K562 (cell line): Measurements from ENCODE around the gene NFE2. TPM values are rescaled to one million over a fixed set of nuclear protein-coding genes. Genes with fewer than 3 reads are reported as not detected.

Experiments used
- polyA plus RNA-seq, 8 experiments: library from polyadenylated mRNA; depleted of rRNA in 4 of 8; stranded (reverse) in 5 of 8; unstranded in 3 of 8; fragments of >200 nt; fragmentation: Nextera tagmentation in 2 of 8; fragmentation: Illumina TruSeq in 1 of 8; extraction: Ambion mirVana in 2 of 8; extraction: Trizol in 1 of 8; gene quantifications; 2 replicates each; pipeline versions ENCODE4 v1.2.1 to v1.2.3, GENCODE V29; 2011 to 2014; ENCODE audit warnings: inconsistent platforms in 1 of 8, missing spikeins in 1 of 8
- total RNA-seq, 7 experiments: library from RNA; depleted of rRNA in 6 of 7; stranded (reverse); fragments of >200 nt in 6 of 7; fragmentation: Illumina TruSeq in 2 of 7; extraction: Trizol in 2 of 7; gene quantifications; 2 replicates each; pipeline versions ENCODE4 v1.2.1 to v1.2.3, GENCODE V29; 2011 to 2021; ENCODE audit warnings: low replicate concordance in 1 of 7
- TF ChIP-seq, protein P1 (sequence below), 2 experiments: fragments of 450-650 bp; IDR thresholded peaks; 2 replicates each; pipeline ENCODE4 v1.6.1; 2016; ENCODE audit warnings: mild to moderate bottlenecking in 2 of 2, borderline replicate concordance in 1 of 2, low read depth in 1 of 2, moderate library complexity in 1 of 2

NFE2 gene
- total and polyA plus RNA-seq, 9 of the 15 experiments (the other 6 are each of a cell fraction or from before 2014, with no cell fraction given) = 12.3 to 282 (median 208) TPM

DNA sequence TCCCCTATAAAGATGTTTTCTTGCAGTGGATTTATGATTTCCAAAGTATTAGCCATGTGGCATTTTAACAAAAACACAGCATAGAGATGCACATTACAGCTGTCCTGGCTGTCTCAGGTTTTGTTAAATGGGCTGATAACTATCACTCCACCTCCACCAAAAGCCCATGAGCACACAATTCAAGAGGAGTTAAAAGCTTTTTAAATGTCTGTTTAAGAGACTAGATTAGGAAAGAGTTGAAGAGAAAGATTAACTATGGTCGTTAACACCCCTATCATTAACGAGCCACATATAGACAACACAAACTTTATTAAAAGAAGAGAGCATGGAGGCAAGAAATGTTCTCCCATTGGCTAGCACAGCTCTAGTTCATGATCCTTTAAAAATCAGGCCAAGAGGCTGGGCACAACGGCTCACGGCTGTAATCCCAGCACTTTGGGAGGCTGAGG lies 35.4 kb downstream of the NFE2 start (continued):
- TF ChIP-seq, protein P1, sequence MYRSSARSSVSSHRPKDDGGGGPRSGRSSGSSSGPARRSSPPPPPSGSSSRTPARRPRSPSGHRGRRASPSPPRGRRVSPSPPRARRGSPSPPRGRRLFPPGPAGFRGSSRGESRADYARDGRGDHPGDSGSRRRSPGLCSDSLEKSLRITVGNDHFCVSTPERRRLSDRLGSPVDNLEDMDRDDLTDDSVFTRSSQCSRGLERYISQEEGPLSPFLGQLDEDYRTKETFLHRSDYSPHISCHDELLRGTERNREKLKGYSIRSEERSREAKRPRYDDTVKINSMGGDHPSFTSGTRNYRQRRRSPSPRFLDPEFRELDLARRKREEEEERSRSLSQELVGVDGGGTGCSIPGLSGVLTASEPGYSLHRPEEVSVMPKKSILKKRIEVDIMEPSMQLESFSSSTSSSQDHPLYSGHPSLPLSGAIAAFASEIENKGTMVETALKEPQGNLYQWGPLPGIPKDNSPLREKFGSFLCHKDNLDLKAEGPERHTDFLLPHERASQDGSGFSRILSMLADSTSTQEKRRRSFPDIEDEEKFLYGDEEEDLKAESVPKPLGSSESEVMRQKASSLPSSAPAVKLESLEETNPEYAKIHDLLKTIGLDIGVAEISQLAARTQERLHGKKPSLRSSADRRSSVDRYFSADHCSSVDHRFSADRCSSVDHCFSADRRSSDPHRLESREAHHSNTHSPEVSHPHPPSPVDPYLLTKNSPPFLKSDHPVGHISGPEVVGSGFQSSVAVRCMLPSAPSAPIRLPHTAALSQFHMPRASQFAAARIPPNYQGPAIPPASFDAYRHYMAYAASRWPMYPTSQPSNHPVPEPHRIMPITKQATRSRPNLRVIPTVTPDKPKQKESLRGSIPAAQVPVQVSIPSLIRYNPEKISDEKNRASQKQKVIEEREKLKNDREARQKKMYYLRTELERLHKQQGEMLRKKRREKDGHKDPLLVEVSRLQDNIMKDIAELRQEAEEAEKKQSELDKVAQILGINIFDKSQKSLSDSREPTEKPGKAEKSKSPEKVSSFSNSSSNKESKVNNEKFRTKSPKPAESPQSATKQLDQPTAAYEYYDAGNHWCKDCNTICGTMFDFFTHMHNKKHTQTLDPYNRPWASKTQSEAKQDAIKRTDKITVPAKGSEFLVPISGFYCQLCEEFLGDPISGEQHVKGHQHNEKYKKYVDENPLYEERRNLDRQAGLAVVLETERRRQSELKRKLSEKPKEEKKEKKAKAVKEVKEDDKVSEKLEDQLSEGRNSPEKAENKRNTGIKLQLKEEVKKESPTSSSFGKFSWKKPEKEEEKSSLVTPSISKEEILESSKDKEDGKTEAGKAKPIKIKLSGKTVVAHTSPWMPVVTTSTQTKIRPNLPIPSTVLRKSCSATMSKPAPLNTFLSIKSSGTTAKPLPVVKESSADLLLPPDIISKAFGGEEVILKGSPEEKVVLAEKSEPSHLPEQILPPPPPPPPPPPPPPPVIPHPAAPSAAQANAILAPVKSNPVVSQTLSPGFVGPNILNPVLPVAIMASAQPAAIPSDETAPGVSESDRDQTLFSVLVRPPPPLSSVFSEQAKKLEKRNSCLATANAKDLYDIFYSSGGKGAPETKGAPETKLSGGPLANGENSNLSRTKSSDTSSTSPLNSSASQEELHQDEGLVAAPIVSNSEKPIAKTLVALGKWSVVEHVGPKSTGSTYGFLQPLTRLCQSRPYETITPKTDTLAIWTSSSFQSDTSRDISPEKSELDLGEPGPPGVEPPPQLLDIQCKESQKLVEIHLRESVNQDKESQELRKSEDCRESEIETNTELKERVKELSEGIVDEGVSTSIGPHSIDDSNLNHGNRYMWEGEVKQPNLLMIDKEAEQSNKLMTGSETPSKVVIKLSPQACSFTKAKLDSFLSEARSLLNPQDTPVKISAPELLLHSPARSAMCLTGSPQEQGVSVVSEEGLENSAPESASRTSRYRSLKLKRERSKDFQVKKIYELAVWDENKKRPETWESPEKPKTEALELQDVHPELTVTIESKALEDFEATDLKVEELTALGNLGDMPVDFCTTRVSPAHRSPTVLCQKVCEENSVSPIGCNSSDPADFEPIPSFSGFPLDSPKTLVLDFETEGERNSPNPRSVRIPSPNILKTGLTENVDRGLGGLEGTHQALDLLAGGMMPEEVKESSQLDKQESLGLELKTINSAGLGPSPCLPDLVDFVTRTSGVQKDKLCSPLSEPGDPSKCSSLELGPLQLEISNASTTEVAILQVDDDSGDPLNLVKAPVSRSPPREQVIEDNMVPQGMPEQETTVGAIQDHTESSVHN (IDR thresholded peaks at IDR 0.05; ENCODE audit: borderline replicate concordance in 1 of 2, low read depth in 1 of 2) = no peak
